HCT116 (cell line): ENCODE data around the gene FA2H. TPM values are rescaled to one million over a fixed set of nuclear protein-coding genes. Genes with fewer than 3 reads are reported as not detected.

ENCODE experiments used
- ATAC-seq: fragments of 200-7000 bp; cut with Tn5 transposase; 2 replicates; pipeline ENCODE4 v1.9.1; 2020; ENCODE audit warnings: mild to moderate bottlenecking, moderate library complexity
- BruUV-seq: library from RNA; stranded (reverse); fragments of 400-500 nt; replicated peaks from 2 replicates; lab custom pipeline; 2021; lab: Mats Ljungman, UMichigan
- CTCF ChIA-PET: fragments of 300-600 bp; sonication (Branson Sonifier 250); formaldehyde crosslinking; loops from one replicate; lab custom pipeline; 2021; ENCODE audit warnings: antibody characterized with exemption; lab: Charles Lee
- POLR2A ChIA-PET: fragments of 300-600, 350-600 bp; sonication (Branson Sonifier 250); formaldehyde crosslinking; loops from one replicate; lab custom pipeline; 2021; ENCODE audit warnings: antibody characterized with exemption; lab: Charles Lee
- RAD21 ChIA-PET, 2 experiments: fragments of 300-600 bp; sonication (Branson Sonifier 250); formaldehyde crosslinking; loops; one replicate each; lab custom pipeline; 2023; ENCODE audit warnings: low total read pairs in 2 of 2; ENCODE audit not compliant: uncharacterized antibody in 2 of 2, unreplicated experiment in 2 of 2, low non-redundant PET in 1 of 2; lab: Charles Lee
- DNase-seq: peaks from one replicate; pipeline ENCODE4 v3.0.0-alpha.2; 2010; ENCODE audit warnings: low read depth, low spot score
- H2AFZ ChIP-seq: fragments of 200-600 bp; shearing (Covaris generic), sonication (generic); 2 replicates; pipeline ENCODE4 v1.6.1; 2017; ENCODE audit warnings: low read depth, mixed run types, mixed read lengths, antibody characterized with exemption, low read length; ENCODE audit not compliant: poor library complexity, severe bottlenecking
- H3K27ac ChIP-seq: 2 replicates; pipeline ENCODE4 v1.5.1; 2012; ENCODE audit warnings: low read depth, low read length
- H3K27me3 ChIP-seq: fragments of 200-600 bp; sonication (generic); 2 replicates; pipeline ENCODE4 v1.6.1; 2016; ENCODE audit warnings: mixed run types, low read length, mixed read lengths; ENCODE audit not compliant: insufficient read depth
- H3K36me3 ChIP-seq, 2 experiments: fragments of 200-500 bp in 1 of 2; fragments of 200-600 bp in 1 of 2; sonication (Bioruptor generic) in 1 of 2; sonication (generic) in 1 of 2; 2 replicates each; pipeline versions ENCODE4 v1.5.1 to v1.6.1; 2014 to 2016; ENCODE audit warnings: low read length in 2 of 2, inconsistent platforms in 1 of 2, mixed read lengths in 1 of 2, mixed run types in 1 of 2; ENCODE audit not compliant: insufficient read depth in 2 of 2, control insufficient read depth in 1 of 2
- H3K4me1 ChIP-seq, 2 experiments: fragments of 200-600 bp in 1 of 2; sonication (generic) in 1 of 2; 2 replicates each; pipeline versions ENCODE4 v1.5.1 to v1.6.1; 2012 to 2017; ENCODE audit warnings: low read length in 2 of 2, inconsistent platforms in 1 of 2, mild to moderate bottlenecking in 1 of 2, mixed read lengths in 1 of 2, mixed run types in 1 of 2, moderate library complexity in 1 of 2; ENCODE audit not compliant: insufficient read depth in 2 of 2, control insufficient read depth in 1 of 2
- H3K4me2 ChIP-seq: fragments of 200-600 bp; sonication (generic); 2 replicates; pipeline ENCODE4 v1.6.1; 2017; ENCODE audit warnings: mixed run types, low read length, mixed read lengths
- H3K4me3 ChIP-seq, 2 experiments: fragments of 200-600 bp in 1 of 2; sonication (generic) in 1 of 2; replicated peaks in 1 of 2; 2 replicates each; pipeline ENCODE4 v1.5.1; 2011 to 2016; ENCODE audit warnings: low read length in 2 of 2, control low read depth in 1 of 2, low read depth in 1 of 2, mild to moderate bottlenecking in 1 of 2, mixed read lengths in 1 of 2, mixed run types in 1 of 2
- H3K79me2 ChIP-seq: fragments of 200-600 bp; sonication (generic); 2 replicates; pipeline ENCODE4 v1.6.1; 2017; ENCODE audit warnings: mild to moderate bottlenecking, mixed run types, low read length, moderate library complexity, mixed read lengths; ENCODE audit not compliant: insufficient read depth
- H3K9ac ChIP-seq: fragments of 200-600 bp; sonication (generic); 2 replicates; pipeline ENCODE4 v1.6.1; 2016; ENCODE audit warnings: low read length, mixed read lengths
- H3K9me2 ChIP-seq: fragments of 200-600 bp; sonication (generic), shearing (Covaris generic); 2 replicates; pipeline ENCODE4 v1.6.1; 2017; ENCODE audit warnings: mixed run types, mild to moderate bottlenecking, moderate library complexity; ENCODE audit not compliant: insufficient read depth
- H3K9me3 ChIP-seq, 2 experiments: fragments of 200-500 bp in 1 of 2; fragments of 200-600 bp in 1 of 2; sonication (Bioruptor generic) in 1 of 2; sonication (generic) in 1 of 2; 2 replicates each; pipeline ENCODE4 v1.6.1; 2014 to 2017; ENCODE audit warnings: low read length in 2 of 2, mixed read lengths in 2 of 2, inconsistent platforms in 1 of 2, low read depth in 1 of 2, mild to moderate bottlenecking in 1 of 2, mixed run types in 1 of 2, moderate library complexity in 1 of 2; ENCODE audit not compliant: control insufficient read depth in 1 of 2, insufficient read depth in 1 of 2
- H4K20me1 ChIP-seq: fragments of 200-600 bp; sonication (generic), shearing (Covaris generic); 2 replicates; pipeline ENCODE4 v1.6.1; 2017; ENCODE audit warnings: mixed run types, mild to moderate bottlenecking, moderate library complexity; ENCODE audit not compliant: insufficient read depth
- CEBPB ChIP-seq: IDR thresholded peaks from 2 replicates; pipeline ENCODE4 v1.6.1; 2012; ENCODE audit warnings: low read depth
- EGR1 ChIP-seq: IDR thresholded peaks from 2 replicates; pipeline ENCODE4 v1.6.1; 2012; ENCODE audit warnings: low read depth
- JUND ChIP-seq: IDR thresholded peaks from 2 replicates; pipeline ENCODE4 v1.6.1; 2012
- POLR2A ChIP-seq: IDR thresholded peaks from 2 replicates; pipeline ENCODE4 v1.7.0; 2011; ENCODE audit warnings: borderline replicate concordance; ENCODE audit not compliant: insufficient read depth, insufficient read length; ENCODE audit errors: extremely low read depth
- POLR2AphosphoS5 ChIP-seq: IDR thresholded peaks from 2 replicates; pipeline ENCODE4 v1.6.1; 2011; ENCODE audit warnings: mild to moderate bottlenecking, low read depth, low read length, moderate library complexity
- RAD21 ChIP-seq: IDR thresholded peaks from 2 replicates; pipeline ENCODE4 v1.6.1; 2012; ENCODE audit warnings: low read depth, mild to moderate bottlenecking
- SIN3A ChIP-seq: IDR thresholded peaks from 2 replicates; pipeline ENCODE4 v1.6.1; 2012; ENCODE audit warnings: low read depth
- SRF ChIP-seq: IDR thresholded peaks from 2 replicates; pipeline ENCODE4 v1.6.1; 2012; ENCODE audit warnings: low read depth
- TCF7L2 ChIP-seq: IDR thresholded peaks from 2 replicates; pipeline ENCODE4 v1.7.0; 2011; ENCODE audit warnings: borderline replicate concordance, inconsistent platforms; ENCODE audit not compliant: insufficient read depth, insufficient read length; ENCODE audit errors: extremely low read depth
- ZFX ChIP-seq: fragments of 450-650 bp; IDR thresholded peaks from 2 replicates; pipeline ENCODE4 v1.6.1; 2017
- intact Hi-C: fragments of 100-400 bp; cut with micrococcal nuclease; formaldehyde crosslinking; loops from 2 replicates; pipeline ENCODE4 v1.10.0; 2022
- total RNA-seq: library from RNA; stranded (reverse); gene quantifications from one replicate; pipeline ENCODE4 v1.2.1, GENCODE V29; 2021; ENCODE audit not compliant: unreplicated experiment
- TF ChIP-seq, protein P1 (sequence below): IDR thresholded peaks from 2 replicates; pipeline ENCODE4 v1.6.1; 2012; ENCODE audit warnings: low read depth
- TF ChIP-seq, protein P2 (sequence below): IDR thresholded peaks from 2 replicates; pipeline ENCODE4 v1.6.1; 2011; ENCODE audit warnings: mild to moderate bottlenecking, low read length, moderate library complexity; ENCODE audit not compliant: insufficient replicate concordance; ENCODE audit errors: extremely low read depth
- TF ChIP-seq, protein P3 (sequence below): IDR thresholded peaks from 2 replicates; pipeline ENCODE4 v1.6.1; 2012
- TF ChIP-seq, protein P4 (sequence below): IDR thresholded peaks from 2 replicates; pipeline ENCODE4 v1.6.1; 2012
- TF ChIP-seq, protein P5 (sequence below), 3 experiments: fragments of 200-600 bp in 1 of 3; sonication (generic) in 1 of 3; IDR thresholded peaks in 2 of 3; conservative IDR thresholded peaks in 1 of 3; 2 replicates each; pipeline ENCODE4 v1.5.1; 2012 to 2017; ENCODE audit warnings: low read depth in 2 of 3, low read length in 2 of 3, antibody characterized with exemption in 1 of 3, borderline replicate concordance in 1 of 3, control low read depth in 1 of 3, mild to moderate bottlenecking in 1 of 3, mixed read lengths in 1 of 3, mixed run types in 1 of 3, moderate library complexity in 1 of 3; ENCODE audit not compliant: insufficient read depth in 1 of 3

Gene FA2H
- total RNA-seq, 1 experiment from 2014 or later, result 11.1 TPM

DNA sequence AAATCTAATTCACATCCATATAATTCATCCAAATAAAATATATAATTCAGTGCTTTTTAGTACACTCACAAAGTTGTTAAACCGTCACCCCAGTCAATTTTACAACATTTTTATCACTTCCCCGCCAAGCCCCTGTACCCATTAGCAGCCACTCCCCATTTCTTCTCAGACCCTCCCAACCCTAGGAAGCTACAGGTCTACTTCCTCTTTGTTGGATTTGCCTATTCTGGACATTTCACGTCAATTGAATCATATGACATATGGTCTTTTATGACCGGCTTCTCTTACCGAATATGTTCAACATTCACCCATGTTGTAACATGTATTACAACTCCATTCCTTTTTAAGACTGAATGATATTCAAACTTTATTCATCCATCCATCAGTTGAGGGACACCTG lies 54.0 kb downstream of the FA2H start:
- no peaks in the 10 kb centered on the region for H3K9me3 ChIP-seq
- H4K20me1 ChIP-seq, result no peaks in the 10 kb centered on the region
- no peaks in the 10 kb centered on the region for H3K36me3 ChIP-seq
- H3K4me2 ChIP-seq, result no peak overlapping the region
- ChIA-PET RAD21 (no interaction called here), POLR2A (no interaction called here), CTCF (interaction anchor here (1.3 kb wide), 1 partner anchor 141 kb away, joined by 4 read pairs; no protein-coding TSS in a partner anchor)
- DNase-seq, result no peak
- no peak overlapping the region for H3K4me3 ChIP-seq
- no peaks in the 10 kb centered on the region for H3K4me1 ChIP-seq
- H2AFZ ChIP-seq, result no peak overlapping the region
- no peak overlapping the region for H3K27ac ChIP-seq
- H3K9ac ChIP-seq, result no peak overlapping the region
- BruUV-seq, result no TSS peak
- no peak for ATAC-seq
- H3K27me3 ChIP-seq, result no peaks in the 10 kb centered on the region
- no peaks in the 10 kb centered on the region for H3K9me2 ChIP-seq
- TF ChIP-seq JUND (no peak), SRF (no peak), POLR2AphosphoS5 (no peak), SIN3A (no peak), CEBPB (no peak), EGR1 (no peak), POLR2A (no peak), RAD21 (no peak), TCF7L2 (no peak), ZFX (no peak)
- TF ChIP-seq, protein P1, sequence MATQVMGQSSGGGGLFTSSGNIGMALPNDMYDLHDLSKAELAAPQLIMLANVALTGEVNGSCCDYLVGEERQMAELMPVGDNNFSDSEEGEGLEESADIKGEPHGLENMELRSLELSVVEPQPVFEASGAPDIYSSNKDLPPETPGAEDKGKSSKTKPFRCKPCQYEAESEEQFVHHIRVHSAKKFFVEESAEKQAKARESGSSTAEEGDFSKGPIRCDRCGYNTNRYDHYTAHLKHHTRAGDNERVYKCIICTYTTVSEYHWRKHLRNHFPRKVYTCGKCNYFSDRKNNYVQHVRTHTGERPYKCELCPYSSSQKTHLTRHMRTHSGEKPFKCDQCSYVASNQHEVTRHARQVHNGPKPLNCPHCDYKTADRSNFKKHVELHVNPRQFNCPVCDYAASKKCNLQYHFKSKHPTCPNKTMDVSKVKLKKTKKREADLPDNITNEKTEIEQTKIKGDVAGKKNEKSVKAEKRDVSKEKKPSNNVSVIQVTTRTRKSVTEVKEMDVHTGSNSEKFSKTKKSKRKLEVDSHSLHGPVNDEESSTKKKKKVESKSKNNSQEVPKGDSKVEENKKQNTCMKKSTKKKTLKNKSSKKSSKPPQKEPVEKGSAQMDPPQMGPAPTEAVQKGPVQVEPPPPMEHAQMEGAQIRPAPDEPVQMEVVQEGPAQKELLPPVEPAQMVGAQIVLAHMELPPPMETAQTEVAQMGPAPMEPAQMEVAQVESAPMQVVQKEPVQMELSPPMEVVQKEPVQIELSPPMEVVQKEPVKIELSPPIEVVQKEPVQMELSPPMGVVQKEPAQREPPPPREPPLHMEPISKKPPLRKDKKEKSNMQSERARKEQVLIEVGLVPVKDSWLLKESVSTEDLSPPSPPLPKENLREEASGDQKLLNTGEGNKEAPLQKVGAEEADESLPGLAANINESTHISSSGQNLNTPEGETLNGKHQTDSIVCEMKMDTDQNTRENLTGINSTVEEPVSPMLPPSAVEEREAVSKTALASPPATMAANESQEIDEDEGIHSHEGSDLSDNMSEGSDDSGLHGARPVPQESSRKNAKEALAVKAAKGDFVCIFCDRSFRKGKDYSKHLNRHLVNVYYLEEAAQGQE, result no peak
- TF ChIP-seq, protein P2, sequence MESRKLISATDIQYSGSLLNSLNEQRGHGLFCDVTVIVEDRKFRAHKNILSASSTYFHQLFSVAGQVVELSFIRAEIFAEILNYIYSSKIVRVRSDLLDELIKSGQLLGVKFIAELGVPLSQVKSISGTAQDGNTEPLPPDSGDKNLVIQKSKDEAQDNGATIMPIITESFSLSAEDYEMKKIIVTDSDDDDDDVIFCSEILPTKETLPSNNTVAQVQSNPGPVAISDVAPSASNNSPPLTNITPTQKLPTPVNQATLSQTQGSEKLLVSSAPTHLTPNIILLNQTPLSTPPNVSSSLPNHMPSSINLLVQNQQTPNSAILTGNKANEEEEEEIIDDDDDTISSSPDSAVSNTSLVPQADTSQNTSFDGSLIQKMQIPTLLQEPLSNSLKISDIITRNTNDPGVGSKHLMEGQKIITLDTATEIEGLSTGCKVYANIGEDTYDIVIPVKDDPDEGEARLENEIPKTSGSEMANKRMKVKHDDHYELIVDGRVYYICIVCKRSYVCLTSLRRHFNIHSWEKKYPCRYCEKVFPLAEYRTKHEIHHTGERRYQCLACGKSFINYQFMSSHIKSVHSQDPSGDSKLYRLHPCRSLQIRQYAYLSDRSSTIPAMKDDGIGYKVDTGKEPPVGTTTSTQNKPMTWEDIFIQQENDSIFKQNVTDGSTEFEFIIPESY, result no peak
- TF ChIP-seq, protein P3, sequence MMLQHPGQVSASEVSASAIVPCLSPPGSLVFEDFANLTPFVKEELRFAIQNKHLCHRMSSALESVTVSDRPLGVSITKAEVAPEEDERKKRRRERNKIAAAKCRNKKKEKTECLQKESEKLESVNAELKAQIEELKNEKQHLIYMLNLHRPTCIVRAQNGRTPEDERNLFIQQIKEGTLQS, result no peak
- TF ChIP-seq, protein P4, sequence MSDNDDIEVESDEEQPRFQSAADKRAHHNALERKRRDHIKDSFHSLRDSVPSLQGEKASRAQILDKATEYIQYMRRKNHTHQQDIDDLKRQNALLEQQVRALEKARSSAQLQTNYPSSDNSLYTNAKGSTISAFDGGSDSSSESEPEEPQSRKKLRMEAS, result no peak
- TF ChIP-seq, protein P5, sequence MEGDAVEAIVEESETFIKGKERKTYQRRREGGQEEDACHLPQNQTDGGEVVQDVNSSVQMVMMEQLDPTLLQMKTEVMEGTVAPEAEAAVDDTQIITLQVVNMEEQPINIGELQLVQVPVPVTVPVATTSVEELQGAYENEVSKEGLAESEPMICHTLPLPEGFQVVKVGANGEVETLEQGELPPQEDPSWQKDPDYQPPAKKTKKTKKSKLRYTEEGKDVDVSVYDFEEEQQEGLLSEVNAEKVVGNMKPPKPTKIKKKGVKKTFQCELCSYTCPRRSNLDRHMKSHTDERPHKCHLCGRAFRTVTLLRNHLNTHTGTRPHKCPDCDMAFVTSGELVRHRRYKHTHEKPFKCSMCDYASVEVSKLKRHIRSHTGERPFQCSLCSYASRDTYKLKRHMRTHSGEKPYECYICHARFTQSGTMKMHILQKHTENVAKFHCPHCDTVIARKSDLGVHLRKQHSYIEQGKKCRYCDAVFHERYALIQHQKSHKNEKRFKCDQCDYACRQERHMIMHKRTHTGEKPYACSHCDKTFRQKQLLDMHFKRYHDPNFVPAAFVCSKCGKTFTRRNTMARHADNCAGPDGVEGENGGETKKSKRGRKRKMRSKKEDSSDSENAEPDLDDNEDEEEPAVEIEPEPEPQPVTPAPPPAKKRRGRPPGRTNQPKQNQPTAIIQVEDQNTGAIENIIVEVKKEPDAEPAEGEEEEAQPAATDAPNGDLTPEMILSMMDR (IDR thresholded peaks at IDR 0.05 in 2 of 3, conservative IDR thresholded peaks at IDR 0.05 in 1 of 3; ENCODE audit: borderline replicate concordance in 1 of 3, insufficient read depth in 1 of 3, low read depth in 2 of 3, low read length in 2 of 3), result no peak
- no peaks in the 10 kb centered on the region for H3K79me2 ChIP-seq
- intact Hi-C loops, result no loop called here
